HCT116 (cell line): ENCODE results near the gene IFT88. TPM values are rescaled to one million over a fixed set of nuclear protein-coding genes. Genes with fewer than 3 reads are reported as not detected.

Source experiments
- ATAC-seq: fragments of 200-7000 bp; cut with Tn5 transposase; 2 replicates; pipeline ENCODE4 v1.9.1; 2020; ENCODE audit warnings: mild to moderate bottlenecking, moderate library complexity
- BruUV-seq: library from RNA; stranded (reverse); fragments of 400-500 nt; replicated peaks from 2 replicates; lab custom pipeline; 2021; lab: Mats Ljungman, UMichigan
- CTCF ChIA-PET: fragments of 300-600 bp; sonication (Branson Sonifier 250); formaldehyde crosslinking; loops from one replicate; lab custom pipeline; 2021; ENCODE audit warnings: antibody characterized with exemption; lab: Charles Lee
- POLR2A ChIA-PET: fragments of 300-600, 350-600 bp; sonication (Branson Sonifier 250); formaldehyde crosslinking; loops from one replicate; lab custom pipeline; 2021; ENCODE audit warnings: antibody characterized with exemption; lab: Charles Lee
- RAD21 ChIA-PET, 2 experiments: fragments of 300-600 bp; sonication (Branson Sonifier 250); formaldehyde crosslinking; loops; one replicate each; lab custom pipeline; 2023; ENCODE audit warnings: low total read pairs in 2 of 2; ENCODE audit not compliant: uncharacterized antibody in 2 of 2, unreplicated experiment in 2 of 2, low non-redundant PET in 1 of 2; lab: Charles Lee
- DNase-seq: peaks from one replicate; pipeline ENCODE4 v3.0.0-alpha.2; 2010; ENCODE audit warnings: low read depth, low spot score
- H2AFZ ChIP-seq: fragments of 200-600 bp; shearing (Covaris generic), sonication (generic); 2 replicates; pipeline ENCODE4 v1.6.1; 2017; ENCODE audit warnings: low read depth, mixed run types, mixed read lengths, antibody characterized with exemption, low read length; ENCODE audit not compliant: poor library complexity, severe bottlenecking
- H3K27ac ChIP-seq: 2 replicates; pipeline ENCODE4 v1.5.1; 2012; ENCODE audit warnings: low read depth, low read length
- H3K27me3 ChIP-seq: fragments of 200-600 bp; sonication (generic); 2 replicates; pipeline ENCODE4 v1.6.1; 2016; ENCODE audit warnings: mixed run types, low read length, mixed read lengths; ENCODE audit not compliant: insufficient read depth
- H3K36me3 ChIP-seq, 2 experiments: fragments of 200-500 bp in 1 of 2; fragments of 200-600 bp in 1 of 2; sonication (Bioruptor generic) in 1 of 2; sonication (generic) in 1 of 2; 2 replicates each; pipeline versions ENCODE4 v1.5.1 to v1.6.1; 2014 to 2016; ENCODE audit warnings: low read length in 2 of 2, inconsistent platforms in 1 of 2, mixed read lengths in 1 of 2, mixed run types in 1 of 2; ENCODE audit not compliant: insufficient read depth in 2 of 2, control insufficient read depth in 1 of 2
- H3K4me1 ChIP-seq, 2 experiments: fragments of 200-600 bp in 1 of 2; sonication (generic) in 1 of 2; 2 replicates each; pipeline versions ENCODE4 v1.5.1 to v1.6.1; 2012 to 2017; ENCODE audit warnings: low read length in 2 of 2, inconsistent platforms in 1 of 2, mild to moderate bottlenecking in 1 of 2, mixed read lengths in 1 of 2, mixed run types in 1 of 2, moderate library complexity in 1 of 2; ENCODE audit not compliant: insufficient read depth in 2 of 2, control insufficient read depth in 1 of 2
- H3K4me2 ChIP-seq: fragments of 200-600 bp; sonication (generic); 2 replicates; pipeline ENCODE4 v1.6.1; 2017; ENCODE audit warnings: mixed run types, low read length, mixed read lengths
- H3K4me3 ChIP-seq, 2 experiments: fragments of 200-600 bp in 1 of 2; sonication (generic) in 1 of 2; replicated peaks in 1 of 2; 2 replicates each; pipeline ENCODE4 v1.5.1; 2011 to 2016; ENCODE audit warnings: low read length in 2 of 2, control low read depth in 1 of 2, low read depth in 1 of 2, mild to moderate bottlenecking in 1 of 2, mixed read lengths in 1 of 2, mixed run types in 1 of 2
- H3K79me2 ChIP-seq: fragments of 200-600 bp; sonication (generic); 2 replicates; pipeline ENCODE4 v1.6.1; 2017; ENCODE audit warnings: mild to moderate bottlenecking, mixed run types, low read length, moderate library complexity, mixed read lengths; ENCODE audit not compliant: insufficient read depth
- H3K9ac ChIP-seq: fragments of 200-600 bp; sonication (generic); 2 replicates; pipeline ENCODE4 v1.6.1; 2016; ENCODE audit warnings: low read length, mixed read lengths
- H3K9me2 ChIP-seq: fragments of 200-600 bp; sonication (generic), shearing (Covaris generic); 2 replicates; pipeline ENCODE4 v1.6.1; 2017; ENCODE audit warnings: mixed run types, mild to moderate bottlenecking, moderate library complexity; ENCODE audit not compliant: insufficient read depth
- H3K9me3 ChIP-seq, 2 experiments: fragments of 200-500 bp in 1 of 2; fragments of 200-600 bp in 1 of 2; sonication (Bioruptor generic) in 1 of 2; sonication (generic) in 1 of 2; 2 replicates each; pipeline ENCODE4 v1.6.1; 2014 to 2017; ENCODE audit warnings: low read length in 2 of 2, mixed read lengths in 2 of 2, inconsistent platforms in 1 of 2, low read depth in 1 of 2, mild to moderate bottlenecking in 1 of 2, mixed run types in 1 of 2, moderate library complexity in 1 of 2; ENCODE audit not compliant: control insufficient read depth in 1 of 2, insufficient read depth in 1 of 2
- H4K20me1 ChIP-seq: fragments of 200-600 bp; sonication (generic), shearing (Covaris generic); 2 replicates; pipeline ENCODE4 v1.6.1; 2017; ENCODE audit warnings: mixed run types, mild to moderate bottlenecking, moderate library complexity; ENCODE audit not compliant: insufficient read depth
- CBX3 ChIP-seq: IDR thresholded peaks from 2 replicates; pipeline ENCODE4 v1.6.1; 2012; ENCODE audit warnings: low read depth
- ELF1 ChIP-seq: IDR thresholded peaks from 2 replicates; pipeline ENCODE4 v1.6.1; 2012; ENCODE audit warnings: low read depth, borderline replicate concordance
- EZH2 ChIP-seq: fragments of 200-600 bp; sonication (generic); IDR thresholded peaks from 2 replicates; pipeline ENCODE4 v1.6.1; 2017; ENCODE audit warnings: antibody characterized with exemption, mixed run types
- FOSL1 ChIP-seq: IDR thresholded peaks from 2 replicates; pipeline ENCODE4 v1.6.1; 2012; ENCODE audit warnings: low read depth
- JUND ChIP-seq: IDR thresholded peaks from 2 replicates; pipeline ENCODE4 v1.6.1; 2012
- MAX ChIP-seq: IDR thresholded peaks from 2 replicates; pipeline ENCODE4 v1.6.1; 2012
- REST ChIP-seq: IDR thresholded peaks from 2 replicates; pipeline ENCODE4 v1.6.1; 2012; ENCODE audit warnings: low read depth
- SIN3A ChIP-seq: IDR thresholded peaks from 2 replicates; pipeline ENCODE4 v1.6.1; 2012; ENCODE audit warnings: low read depth
- SP1 ChIP-seq: IDR thresholded peaks from 2 replicates; pipeline ENCODE4 v1.6.1; 2012; ENCODE audit warnings: low read depth
- SRF ChIP-seq: IDR thresholded peaks from 2 replicates; pipeline ENCODE4 v1.6.1; 2012; ENCODE audit warnings: low read depth
- YY1 ChIP-seq: IDR thresholded peaks from 2 replicates; pipeline ENCODE4 v1.6.1; 2011; ENCODE audit warnings: low read length, low read depth, moderate library complexity, mild to moderate bottlenecking; ENCODE audit not compliant: insufficient replicate concordance; ENCODE audit errors: extremely low read depth
- ZBTB33 ChIP-seq: IDR thresholded peaks from 2 replicates; pipeline ENCODE4 v1.6.1; 2011; ENCODE audit warnings: mild to moderate bottlenecking, low read length, moderate library complexity; ENCODE audit not compliant: insufficient replicate concordance; ENCODE audit errors: extremely low read depth
- ZFX ChIP-seq: fragments of 450-650 bp; IDR thresholded peaks from 2 replicates; pipeline ENCODE4 v1.6.1; 2017
- ZNF274 ChIP-seq: fragments of 200-500 bp; sonication (Bioruptor generic); IDR thresholded peaks from 2 replicates; pipeline ENCODE4 v1.6.1; 2014; ENCODE audit warnings: mild to moderate bottlenecking, low read depth, low read length, inconsistent platforms
- intact Hi-C: fragments of 100-400 bp; cut with micrococcal nuclease; formaldehyde crosslinking; loops from 2 replicates; pipeline ENCODE4 v1.10.0; 2022
- total RNA-seq: library from RNA; stranded (reverse); gene quantifications from one replicate; pipeline ENCODE4 v1.2.1, GENCODE V29; 2021; ENCODE audit not compliant: unreplicated experiment

IFT88 gene
- total RNA-seq, 1 experiment from 2014 or later, result 13.1 TPM

- Histone ChIP-seq H3K27me3 (no peaks in the 10 kb centered on the region), H3K4me1 (no peaks in the 10 kb centered on the region), H4K20me1 (no peaks in the 10 kb centered on the region), H3K4me3 (no peak overlapping the region), H3K79me2 (no peaks in the 10 kb centered on the region), H3K4me2 (no peak overlapping the region), H3K9ac (no peak overlapping the region), H2AFZ (no peak overlapping the region), H3K9me2 (no peaks in the 10 kb centered on the region), H3K9me3 (no peaks in the 10 kb centered on the region), H3K36me3 (peaks cover 0 to 3% of the 10 kb centered on the region in 2 experiments; a peak in 1 of 4 replicates), H3K27ac (no peak overlapping the region)
- BruUV-seq, result no TSS peak
- POLR2A ChIA-PET, result no interaction called here
- RAD21 ChIA-PET, result no interaction called here
- TF ChIP-seq FOSL1 (no peak), CBX3 (no peak), MAX (no peak), YY1 (no peak), SIN3A (no peak), EZH2 (no peak), ZBTB33 (no peak), ZFX (no peak), ELF1 (no peak), REST (no peak), JUND (no peak), ZNF274 (no peak), SP1 (no peak), SRF (no peak)
- ATAC-seq (no peak), DNase-seq (no peak)
- intact Hi-C loops, result no loop called here
- CTCF ChIA-PET, result no interaction called here
Observed at GRCh38 chr13:20664351-20664750, 97.4 kb downstream of the IFT88 start.
